Chondrocyte (in vitro differentiated cells): ENCODE measurements around the gene CEP120. TPM values are rescaled to one million over a fixed set of nuclear protein-coding genes. Genes with fewer than 3 reads are reported as not detected.

ENCODE experiments used
- DNase-seq: peaks from one replicate; pipeline ENCODE4 v3.0.0; 2021; ENCODE audit warnings: mixed read lengths, low spot score
- H3K27ac Mint-ChIP-seq: one replicate; pipeline ENCODE4 v1.8.0; 2021; ENCODE audit warnings: mild to moderate bottlenecking, moderate library complexity, mixed read lengths; ENCODE audit not compliant: unreplicated experiment
- H3K27me3 Mint-ChIP-seq: 2 replicates; pipeline ENCODE4 v1.8.0; 2021; ENCODE audit warnings: low read depth, mixed read lengths
- H3K36me3 Mint-ChIP-seq: 2 replicates; pipeline ENCODE4 v1.8.0; 2021; ENCODE audit warnings: low read depth, mixed read lengths
- H3K4me1 Mint-ChIP-seq: 2 replicates; pipeline ENCODE4 v1.8.0; 2021; ENCODE audit warnings: low read depth, mild to moderate bottlenecking, mixed read lengths
- H3K4me3 Mint-ChIP-seq: one replicate; pipeline ENCODE4 v1.8.0; 2021; ENCODE audit warnings: mild to moderate bottlenecking, moderate library complexity, mixed read lengths; ENCODE audit not compliant: unreplicated experiment
- H3K9me3 Mint-ChIP-seq: 2 replicates; pipeline ENCODE4 v1.8.0; 2021; ENCODE audit warnings: low read depth, mixed read lengths
- CTCF ChIP-seq: fragments of 200-600 bp; sonication (generic); IDR thresholded peaks from 2 replicates; pipeline ENCODE4 v1.5.0; 2021; ENCODE audit warnings: antibody characterized with exemption, mild to moderate bottlenecking, moderate library complexity
- total RNA-seq: library from RNA; stranded (reverse); gene quantifications from 3 replicates; pipeline ENCODE4 v1.2.1, GENCODE V29; 2021

CEP120 gene
- total RNA-seq, 1 donor from 2014 or later = 21.1 TPM

GRCh38 chr5:123456242-123456641, 33.0 kb upstream of the CEP120 start:
- no peak for TF ChIP-seq CTCF
- Mint-ChIP-seq H3K4me1 (peaks cover 5% of the 10 kb centered on the region), H3K27ac (no peak overlapping the region), H3K4me3 (no peak overlapping the region), H3K9me3 (no peaks in the 10 kb centered on the region), H3K36me3 (no peaks in the 10 kb centered on the region), H3K27me3 (no peaks in the 10 kb centered on the region)
- no peak for DNase-seq

- Mint-ChIP-seq H3K9me3 (no peaks in the 10 kb centered on the region), H3K36me3 (no peaks in the 10 kb centered on the region), H3K27me3 (no peaks in the 10 kb centered on the region), H3K4me1 (peaks cover 5% of the 10 kb centered on the region), H3K4me3 (no peak overlapping the region), H3K27ac (no peak overlapping the region)
- peak; percentile 27 for TF ChIP-seq CTCF
- DNase-seq = no peak
Measured at GRCh38 chr5:123455640-123456039, 32.4 kb upstream of the CEP120 start.

GRCh38 chr5:123455095-123455494, 31.9 kb upstream of the CEP120 start:
- DNase-seq = no peak
- no peaks in the 10 kb centered on the region for H3K36me3 Mint-ChIP-seq
- no peak overlapping the region for H3K27ac Mint-ChIP-seq
- TF ChIP-seq CTCF = no peak
- no peaks in the 10 kb centered on the region for H3K9me3 Mint-ChIP-seq
- peaks cover 5% of the 10 kb centered on the region for H3K4me1 Mint-ChIP-seq
- no peaks in the 10 kb centered on the region for H3K27me3 Mint-ChIP-seq
- no peak overlapping the region for H3K4me3 Mint-ChIP-seq

- H3K27me3 Mint-ChIP-seq = no peaks in the 10 kb centered on the region
- no peak overlapping the region for H3K4me3 Mint-ChIP-seq
- no peak for TF ChIP-seq CTCF
- H3K9me3 Mint-ChIP-seq = no peaks in the 10 kb centered on the region
- H3K27ac Mint-ChIP-seq = no peak overlapping the region
- H3K4me1 Mint-ChIP-seq = peaks cover 5% of the 10 kb centered on the region
- no peaks in the 10 kb centered on the region for H3K36me3 Mint-ChIP-seq
- no peak for DNase-seq
Measured at GRCh38 chr5:123454259-123454911, 31.2 kb upstream of the CEP120 start.

- Mint-ChIP-seq H3K9me3 (no peaks in the 10 kb centered on the region), H3K27ac (no peak overlapping the region), H3K4me1 (peaks cover 5% of the 10 kb centered on the region), H3K4me3 (no peak overlapping the region), H3K27me3 (no peaks in the 10 kb centered on the region), H3K36me3 (no peaks in the 10 kb centered on the region)
- DNase-seq = no peak
- TF ChIP-seq CTCF = no peak
Measured at GRCh38 chr5:123452401-123452800, 29.2 kb upstream of the CEP120 start.
